NOMO-1 (cell line): ENCODE data around the gene SF3A2.

ENCODE experiments used
- DNase-seq, 2 experiments: peaks; one replicate each; lab custom pipeline; 2025; ENCODE audit not compliant: unreplicated experiment in 2 of 2; lab: John Stamatoyannopoulos, UW

SF3A2 gene

DNA sequence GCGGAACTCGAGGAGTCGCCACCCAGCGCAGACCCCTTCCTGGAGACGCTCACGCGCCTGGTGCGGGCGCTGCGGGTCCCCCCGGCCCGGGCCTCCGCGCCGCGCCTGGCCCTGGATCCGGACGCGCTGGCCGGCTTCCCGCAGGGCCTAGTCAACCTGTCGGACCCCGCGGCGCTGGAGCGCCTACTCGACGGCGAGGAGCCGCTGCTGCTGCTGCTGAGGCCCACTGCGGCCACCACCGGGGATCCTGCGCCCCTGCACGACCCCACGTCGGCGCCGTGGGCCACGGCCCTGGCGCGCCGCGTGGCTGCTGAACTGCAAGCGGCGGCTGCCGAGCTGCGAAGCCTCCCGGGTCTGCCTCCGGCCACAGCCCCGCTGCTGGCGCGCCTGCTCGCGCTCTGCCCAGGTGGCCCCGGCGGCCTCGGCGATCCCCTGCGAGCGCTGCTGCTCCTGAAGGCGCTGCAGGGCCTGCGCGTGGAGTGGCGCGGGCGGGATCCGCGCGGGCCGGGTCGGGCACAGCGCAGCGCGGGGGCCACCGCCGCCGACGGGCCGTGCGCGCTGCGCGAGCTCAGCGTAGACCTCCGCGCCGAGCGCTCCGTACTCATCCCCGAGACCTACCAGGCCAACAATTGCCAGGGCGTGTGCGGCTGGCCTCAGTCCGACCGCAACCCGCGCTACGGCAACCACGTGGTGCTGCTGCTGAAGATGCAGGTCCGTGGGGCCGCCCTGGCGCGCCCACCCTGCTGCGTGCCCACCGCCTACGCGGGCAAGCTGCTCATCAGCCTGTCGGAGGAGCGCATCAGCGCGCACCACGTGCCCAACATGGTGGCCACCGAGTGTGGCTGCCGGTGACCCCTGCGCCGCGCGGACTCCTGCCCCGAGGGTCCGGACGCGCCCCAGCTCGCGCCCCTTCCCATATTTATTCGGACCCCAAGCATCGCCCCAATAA is 14.8 kb downstream of the SF3A2 start:
- no peak for DNase-seq

DNA sequence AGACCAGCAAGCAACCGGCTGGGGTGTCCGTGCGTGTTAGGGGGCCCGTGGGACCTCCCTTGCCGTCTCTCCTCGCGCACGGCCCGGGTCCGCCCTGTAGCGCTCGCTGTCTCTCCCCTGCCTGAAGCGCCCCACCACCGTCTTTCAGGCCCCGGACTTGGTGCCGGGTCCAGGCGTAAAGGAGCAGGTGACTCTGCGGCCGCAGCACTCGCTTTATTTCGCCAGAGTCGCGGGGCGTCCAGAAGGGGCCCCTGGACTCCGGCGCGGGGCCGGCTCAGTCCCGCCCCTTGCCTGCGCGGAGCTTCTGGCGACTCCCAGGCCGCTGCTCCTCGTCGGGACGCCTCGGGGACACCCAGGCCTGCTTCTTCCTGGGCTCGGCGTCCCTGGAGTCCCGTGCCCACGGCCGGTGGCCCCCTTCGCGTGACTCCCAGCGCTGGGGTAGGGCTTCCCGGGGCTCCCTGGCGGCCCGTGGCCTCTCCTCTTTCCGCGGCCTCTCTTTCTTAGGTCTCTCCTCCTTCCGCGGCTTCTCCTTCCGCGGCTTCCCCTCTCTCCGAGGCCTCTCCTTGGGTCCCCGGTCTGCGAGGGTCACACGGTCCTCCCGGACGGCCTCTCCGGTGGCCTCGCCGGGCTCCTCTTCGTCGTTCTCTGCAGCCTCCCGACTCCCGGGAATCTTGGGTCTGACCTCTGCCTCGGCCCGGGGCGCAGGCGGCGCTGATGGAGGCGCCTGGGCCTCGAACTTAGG is 15.6 kb downstream of the SF3A2 start:
- peak in 1 of 2 experiments; percentile 29 for DNase-seq

DNA sequence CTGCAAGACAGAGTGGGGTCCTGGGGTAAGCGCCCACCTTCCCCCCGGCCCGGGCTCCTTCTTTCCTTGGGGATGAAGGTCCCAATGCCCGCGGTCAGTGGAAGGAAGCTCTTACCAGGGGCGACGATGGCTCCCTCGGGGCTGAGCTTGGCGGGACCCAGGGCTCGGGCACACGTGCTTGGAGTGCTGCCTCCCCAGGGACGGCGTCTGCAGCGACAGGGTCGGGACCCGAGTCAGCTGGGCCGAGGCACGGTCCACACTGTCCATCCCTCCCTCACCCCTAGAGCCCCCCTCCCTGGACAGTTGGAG is 16.1 kb downstream of the SF3A2 start:
- DNase-seq, result no peak

- DNase-seq, result peak; percentile 53 to 76
These were observed 16.8 kb downstream of the SF3A2 start for GRCh38 chr19:2253106-2254063.

DNA sequence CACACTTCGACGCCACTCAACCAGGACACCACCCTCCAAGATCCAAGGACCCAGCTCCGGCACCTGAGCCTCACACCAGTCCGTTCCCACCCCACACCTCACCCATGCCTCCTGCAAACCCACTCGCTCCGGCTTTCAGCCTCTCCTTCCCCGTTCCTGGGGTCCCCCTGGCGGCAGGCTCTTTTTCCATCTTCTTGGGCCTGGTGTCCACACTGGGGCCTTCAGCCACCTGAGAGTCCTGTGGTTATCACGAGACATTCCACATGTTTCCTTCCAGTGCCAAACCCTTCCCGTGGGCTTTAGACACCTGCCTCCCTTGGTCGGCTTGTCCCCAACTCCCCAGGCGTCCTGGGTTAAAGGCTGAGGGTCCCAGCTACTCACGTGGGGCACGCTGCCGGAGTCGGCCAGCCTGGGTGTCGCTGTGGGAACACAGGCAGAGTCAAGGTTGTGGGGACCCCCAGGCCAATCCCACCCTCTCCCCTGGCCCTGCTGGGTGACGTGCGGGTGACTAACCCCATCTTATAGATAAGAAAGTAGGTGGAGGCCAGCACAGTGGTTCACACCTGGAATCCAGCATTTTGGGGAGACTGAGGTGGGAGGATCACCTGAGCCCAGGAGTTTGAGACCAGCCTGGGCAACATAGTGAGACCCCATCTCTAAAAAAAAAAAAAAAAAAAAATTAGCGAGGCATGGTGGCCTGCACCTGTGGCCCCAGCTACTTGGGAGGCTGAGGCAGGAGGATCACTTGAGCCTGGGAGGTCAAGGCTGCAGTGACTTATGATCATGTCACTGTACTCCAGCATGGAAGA is 17.6 kb downstream of the SF3A2 start:
- no peak for DNase-seq

- no peak for DNase-seq
These were observed 18.7 kb downstream of the SF3A2 start for GRCh38 chr19:2255112-2255845.

GRCh38 chr19:2255982-2256685 is 19.5 kb downstream of the SF3A2 start, which contains the start of gene JSRP1:
JSRP1 (minus strand) TSS chr19:2256417; CDS start chr19:2255314, 1,103 bp downstream.
- no peak for DNase-seq

- DNase-seq, result no peak
These were observed 22.7 kb downstream of the SF3A2 start for GRCh38 chr19:2259336-2259735.

- DNase-seq, result no peak
These were observed 23.7 kb downstream of the SF3A2 start for GRCh38 chr19:2260341-2260805.

DNA sequence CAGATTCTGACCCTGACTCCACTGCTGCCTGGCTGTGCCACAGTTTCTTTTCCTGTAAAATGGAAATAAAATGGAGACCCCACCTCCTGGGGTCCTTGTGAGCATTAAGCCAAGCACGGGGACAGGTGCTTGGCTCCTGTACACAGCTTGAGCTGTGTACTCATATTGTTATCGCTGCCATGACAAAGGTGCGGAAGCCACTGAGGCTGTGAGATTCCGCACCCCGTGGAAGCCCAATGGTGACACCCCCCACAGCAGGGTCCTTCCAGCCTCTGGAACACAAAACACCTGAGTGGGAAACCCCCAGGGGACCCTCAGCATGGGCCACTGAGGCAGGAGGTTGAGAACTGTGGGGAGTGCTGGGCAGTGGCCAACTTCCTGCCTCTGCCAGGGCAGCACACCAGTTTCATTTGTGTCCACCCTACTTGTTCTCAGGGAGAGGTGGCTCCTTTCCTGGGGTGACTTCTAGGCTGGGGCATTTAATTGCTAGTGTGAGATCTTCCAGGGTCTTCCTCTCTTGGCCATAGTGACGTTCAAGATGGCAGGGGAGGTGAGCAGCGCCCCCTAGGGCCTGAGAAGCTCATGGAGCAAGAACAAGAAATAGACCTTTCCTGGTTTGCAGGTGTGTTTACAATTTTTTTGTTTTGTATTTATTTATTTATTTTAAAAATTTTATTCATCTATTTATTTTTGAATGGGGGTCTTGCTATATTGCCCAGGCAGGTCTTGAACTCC is 25.0 kb downstream of the SF3A2 start:
- DNase-seq, result no peak

DNA sequence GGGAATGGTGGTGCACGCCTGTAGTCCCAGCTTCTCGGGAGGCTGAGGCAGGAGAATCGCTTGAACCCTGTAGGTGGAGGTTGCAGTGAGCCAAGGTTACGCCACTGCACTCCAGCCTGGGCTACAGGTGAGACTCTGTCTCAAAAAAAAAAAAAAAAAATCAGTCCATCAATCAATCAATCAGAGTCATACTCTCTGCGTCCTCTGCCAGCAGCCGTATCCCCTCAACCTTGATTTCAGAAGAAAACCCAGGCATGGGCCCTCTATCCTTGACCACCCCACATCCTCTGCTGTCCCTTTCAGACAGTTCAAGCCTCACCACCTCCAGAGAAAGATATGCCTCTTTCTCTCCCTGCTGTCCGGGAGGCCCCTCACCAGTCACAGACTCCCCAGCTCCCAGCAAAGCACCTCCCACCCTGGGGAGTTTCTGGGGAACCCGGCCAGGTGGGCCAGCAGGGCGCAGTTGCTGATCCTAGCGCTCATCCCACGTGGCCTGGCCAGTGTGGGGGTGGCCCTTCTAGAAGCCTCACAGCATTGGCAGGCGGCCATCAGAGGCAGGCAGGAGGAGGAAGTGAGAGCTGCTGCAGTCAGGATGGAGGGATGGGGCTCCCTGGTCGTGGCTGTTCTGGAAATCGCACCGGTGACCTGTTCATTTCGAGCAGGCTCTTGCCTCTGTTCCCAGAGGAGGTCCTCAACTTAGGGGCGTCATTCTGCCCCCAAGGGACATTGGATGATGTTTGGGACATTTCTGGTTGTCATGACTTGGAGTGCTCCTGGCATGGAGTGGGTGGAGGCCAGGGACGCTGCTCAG is 29.8 kb downstream of the SF3A2 start:
- DNase-seq, result peak; percentile 78 to 80

DNA sequence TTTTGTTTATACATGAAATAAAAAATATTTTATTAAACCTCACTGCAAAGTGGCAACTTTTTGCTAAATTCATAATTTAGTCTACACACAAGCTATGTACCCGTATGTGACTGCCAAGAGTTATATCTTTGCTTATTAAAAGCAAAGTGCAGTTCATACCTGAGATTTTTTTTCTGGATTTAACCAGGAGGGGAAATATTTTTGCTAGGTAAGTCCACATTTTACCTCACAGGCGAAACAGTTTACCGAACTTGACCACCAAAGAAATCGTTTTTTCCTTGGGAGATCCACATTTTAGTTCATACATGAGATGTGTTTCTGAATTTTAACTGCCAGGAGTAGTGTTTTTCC is 31.8 kb downstream of the SF3A2 start:
- DNase-seq, result no peak

DNA sequence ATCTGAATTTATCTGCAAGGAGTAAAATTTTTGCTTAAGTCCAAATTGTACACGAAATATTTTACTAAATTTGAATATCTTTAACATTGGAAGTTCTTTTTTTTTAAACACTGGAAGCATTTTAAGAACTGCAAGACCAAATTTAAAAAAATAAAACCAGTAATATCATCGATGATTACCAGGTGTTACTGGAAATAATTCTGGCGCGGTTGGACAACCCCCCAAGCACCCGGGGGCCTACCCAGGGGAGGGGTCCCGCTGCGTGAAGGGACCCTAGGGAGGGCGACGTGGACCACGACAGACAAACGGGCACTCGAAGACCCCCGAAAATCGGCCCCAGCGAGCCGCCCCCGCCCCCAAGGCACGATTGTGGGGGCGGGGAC is 32.2 kb downstream of the SF3A2 start:
- DNase-seq, result no peak

- peak; percentile 95 to 97 for DNase-seq
These were observed 32.9 kb downstream of the SF3A2 start for GRCh38 chr19:2269244-2270156.

DNA sequence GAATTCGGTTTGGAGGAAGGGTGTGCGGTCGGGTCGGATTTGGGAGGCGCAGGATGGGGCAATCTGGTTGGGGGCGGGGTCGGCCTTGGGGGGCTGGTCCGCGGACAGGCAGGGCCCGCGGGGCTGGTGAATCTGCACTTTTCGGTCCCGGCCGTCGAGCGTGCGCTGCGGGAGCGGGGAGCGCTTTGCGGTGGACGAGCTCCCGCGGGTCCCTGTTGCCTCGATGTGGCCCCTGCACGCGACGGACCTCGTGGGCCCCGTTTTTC is 33.5 kb downstream of the SF3A2 start:
- no peak for DNase-seq

DNA sequence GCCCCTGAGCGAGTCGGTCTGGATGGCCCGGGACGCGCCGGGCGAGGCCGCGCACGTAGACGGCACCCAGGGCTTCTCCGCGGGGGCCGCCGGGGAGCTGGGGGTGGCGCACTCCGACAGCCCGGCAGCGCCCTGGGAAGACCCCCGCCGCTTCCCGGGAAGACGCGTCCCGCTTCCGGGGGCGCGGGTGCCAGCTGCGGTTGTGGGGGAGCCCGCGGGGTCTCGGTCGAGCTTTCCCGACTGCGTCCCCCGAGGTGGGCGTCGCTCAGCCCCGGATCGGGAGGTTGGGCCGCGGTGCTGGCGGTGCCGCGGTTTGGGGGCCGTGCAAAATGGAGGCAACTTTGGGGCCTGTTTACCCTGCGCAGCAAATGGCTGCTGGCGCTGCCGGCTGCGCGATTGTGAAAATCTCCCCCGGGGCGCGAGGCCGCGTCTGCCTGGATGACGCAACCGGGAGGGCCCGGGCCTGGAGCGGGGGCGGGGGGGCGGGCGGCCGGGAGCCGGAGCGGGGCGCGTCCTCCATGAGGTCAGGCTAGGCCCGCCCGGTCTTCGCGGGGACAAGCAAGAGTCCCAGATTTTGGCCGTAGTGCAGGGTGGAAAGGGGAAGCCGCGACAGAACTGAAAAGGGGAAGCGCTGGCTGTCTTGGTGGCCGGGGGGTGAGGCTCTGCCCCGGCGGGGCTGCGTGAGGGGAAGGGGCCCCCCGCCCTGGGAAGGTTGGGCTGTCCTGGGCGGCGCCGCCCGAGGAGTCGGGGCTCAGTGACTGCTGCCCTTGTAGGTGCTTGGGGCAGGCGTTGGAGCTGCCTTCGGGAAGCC is 34.0 kb downstream of the SF3A2 start:
- DNase-seq, result peak; percentile 97 to 99
